GM10266 (cell line): ENCODE results near the gene BTBD10.

ENCODE experiments used
- DNase-seq: peaks from one replicate; pipeline ENCODE4 v3.0.0; 2012; ENCODE audit errors: extremely low spot score
- TF ChIP-seq, protein P1 (sequence below): IDR thresholded peaks from 2 replicates; pipeline ENCODE4 v1.5.1; 2012; ENCODE audit warnings: mild to moderate bottlenecking, low read depth; ENCODE audit not compliant: control insufficient read depth, insufficient read depth; ENCODE audit errors: missing control alignments

Gene BTBD10

DNA sequence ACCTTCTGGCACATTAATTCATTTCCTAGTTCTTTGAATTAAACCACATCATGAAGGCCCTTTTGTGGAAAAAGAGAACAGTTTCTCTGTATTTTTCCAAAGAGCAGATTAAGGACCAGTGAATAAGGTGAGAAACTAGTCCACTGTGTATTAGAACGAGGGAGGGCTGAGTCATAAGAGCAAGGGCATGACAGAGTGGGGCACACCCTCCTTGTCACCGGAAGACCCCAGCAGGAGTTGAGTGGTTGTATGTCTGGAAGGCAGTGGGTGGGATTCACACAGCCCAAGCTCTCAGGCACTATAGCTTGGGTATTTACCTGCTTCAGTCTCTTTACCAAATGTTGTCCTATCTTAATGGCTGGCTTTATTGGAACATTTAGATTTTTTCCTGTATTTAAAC is 98.6 kb downstream of the BTBD10 start:
- DNase-seq = no peak
- TF ChIP-seq, protein P1, sequence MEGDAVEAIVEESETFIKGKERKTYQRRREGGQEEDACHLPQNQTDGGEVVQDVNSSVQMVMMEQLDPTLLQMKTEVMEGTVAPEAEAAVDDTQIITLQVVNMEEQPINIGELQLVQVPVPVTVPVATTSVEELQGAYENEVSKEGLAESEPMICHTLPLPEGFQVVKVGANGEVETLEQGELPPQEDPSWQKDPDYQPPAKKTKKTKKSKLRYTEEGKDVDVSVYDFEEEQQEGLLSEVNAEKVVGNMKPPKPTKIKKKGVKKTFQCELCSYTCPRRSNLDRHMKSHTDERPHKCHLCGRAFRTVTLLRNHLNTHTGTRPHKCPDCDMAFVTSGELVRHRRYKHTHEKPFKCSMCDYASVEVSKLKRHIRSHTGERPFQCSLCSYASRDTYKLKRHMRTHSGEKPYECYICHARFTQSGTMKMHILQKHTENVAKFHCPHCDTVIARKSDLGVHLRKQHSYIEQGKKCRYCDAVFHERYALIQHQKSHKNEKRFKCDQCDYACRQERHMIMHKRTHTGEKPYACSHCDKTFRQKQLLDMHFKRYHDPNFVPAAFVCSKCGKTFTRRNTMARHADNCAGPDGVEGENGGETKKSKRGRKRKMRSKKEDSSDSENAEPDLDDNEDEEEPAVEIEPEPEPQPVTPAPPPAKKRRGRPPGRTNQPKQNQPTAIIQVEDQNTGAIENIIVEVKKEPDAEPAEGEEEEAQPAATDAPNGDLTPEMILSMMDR = no peak

DNA sequence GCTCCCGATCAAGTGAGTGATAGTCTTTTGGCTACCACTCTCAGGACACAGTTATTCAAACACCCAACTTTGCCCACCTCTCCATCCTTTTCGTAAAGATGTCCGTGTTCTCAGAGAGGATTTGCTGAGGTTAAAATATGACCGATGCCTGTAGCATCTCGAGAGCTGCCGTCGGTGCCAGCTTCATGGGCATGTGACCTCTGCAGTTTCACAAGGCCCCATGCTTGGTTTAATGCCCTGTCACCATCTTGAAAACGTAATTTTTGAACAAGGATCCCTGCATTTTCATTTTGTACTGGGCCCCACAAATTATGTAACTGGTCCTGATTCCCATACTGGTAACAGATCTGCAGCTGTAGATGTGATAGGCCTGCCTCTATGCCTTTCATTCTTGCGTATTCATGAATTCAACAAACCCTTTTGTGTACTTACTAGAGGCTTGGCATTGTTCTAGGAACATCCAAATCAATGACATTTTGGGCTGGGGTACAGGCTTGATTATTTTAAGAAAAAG is 100.4 kb downstream of the BTBD10 start:
- TF ChIP-seq, protein P1 = no peak
- DNase-seq = no peak

DNA sequence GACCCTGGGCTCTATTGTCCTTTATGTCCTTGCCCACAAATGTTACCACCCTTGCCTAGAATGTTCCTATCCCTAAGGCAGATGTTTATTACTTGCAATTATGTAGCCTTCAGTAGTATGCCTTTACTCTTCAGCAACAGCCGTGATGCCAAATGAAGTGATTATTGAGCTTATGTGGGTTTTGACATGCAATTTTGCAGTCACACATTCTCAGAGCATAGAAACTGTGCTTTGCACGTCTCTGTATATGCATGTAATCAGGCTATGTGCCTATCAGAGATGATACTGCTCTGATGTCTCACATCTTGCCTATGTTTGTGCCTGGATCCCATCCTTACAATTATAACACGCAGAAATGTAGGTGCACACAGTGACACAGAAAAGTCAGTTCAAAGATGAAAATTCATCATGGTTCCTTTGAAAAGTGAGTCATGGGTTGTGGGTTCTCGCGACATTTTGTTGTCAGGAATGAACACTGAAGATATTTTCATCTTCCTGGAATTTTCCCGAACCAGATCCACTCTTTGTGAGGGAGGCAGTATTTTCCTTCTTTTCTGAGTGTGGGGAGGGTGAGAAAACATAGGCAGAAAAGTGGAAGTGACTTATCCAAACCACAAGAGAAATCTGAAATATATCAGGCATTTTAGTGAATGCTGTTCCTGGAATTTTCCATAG is 104.3 kb downstream of the BTBD10 start:
- TF ChIP-seq, protein P1 = no peak
- DNase-seq = no peak

DNA sequence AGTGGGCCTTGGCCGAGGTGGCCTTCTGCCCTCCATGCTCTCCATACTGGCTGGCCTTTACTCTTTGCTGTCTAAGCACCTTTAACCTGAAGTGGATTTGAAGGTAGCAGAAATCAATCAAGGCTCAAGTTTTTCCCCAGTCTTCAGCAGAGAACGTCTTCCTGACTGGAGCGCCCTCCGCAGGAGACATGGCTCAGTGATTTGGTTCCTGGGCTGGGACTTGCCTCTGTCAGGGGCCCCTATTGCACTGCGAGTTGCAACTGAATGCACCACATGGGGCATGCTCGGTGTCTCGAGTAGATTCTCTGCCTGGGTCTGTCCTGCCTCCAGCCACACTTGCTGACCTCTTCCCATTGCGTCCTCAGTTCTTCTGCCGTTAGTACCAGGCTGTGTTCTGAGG is 105.8 kb downstream of the BTBD10 start:
- DNase-seq = no peak
- TF ChIP-seq, protein P1 = no peak

DNA sequence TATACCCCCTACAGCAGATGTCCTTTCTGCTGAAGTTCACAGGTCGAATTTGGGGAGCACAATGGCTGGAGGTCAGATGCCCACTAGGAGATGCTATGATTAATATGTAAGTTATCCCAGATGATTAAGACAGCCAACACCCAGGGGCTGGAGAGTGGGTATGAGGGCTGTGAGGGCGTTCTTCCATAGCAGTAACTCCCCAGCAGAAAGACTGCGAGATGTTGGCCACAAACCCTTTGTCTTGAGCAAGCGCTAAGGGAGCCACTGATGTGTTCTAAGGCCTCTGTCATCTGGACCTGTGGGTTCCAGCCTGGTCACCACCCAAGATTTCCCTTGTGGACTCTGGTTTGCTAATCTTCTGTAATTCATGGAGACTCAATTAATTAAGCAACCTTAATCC is 107.8 kb downstream of the BTBD10 start:
- TF ChIP-seq, protein P1 = no peak
- no peak for DNase-seq

DNA sequence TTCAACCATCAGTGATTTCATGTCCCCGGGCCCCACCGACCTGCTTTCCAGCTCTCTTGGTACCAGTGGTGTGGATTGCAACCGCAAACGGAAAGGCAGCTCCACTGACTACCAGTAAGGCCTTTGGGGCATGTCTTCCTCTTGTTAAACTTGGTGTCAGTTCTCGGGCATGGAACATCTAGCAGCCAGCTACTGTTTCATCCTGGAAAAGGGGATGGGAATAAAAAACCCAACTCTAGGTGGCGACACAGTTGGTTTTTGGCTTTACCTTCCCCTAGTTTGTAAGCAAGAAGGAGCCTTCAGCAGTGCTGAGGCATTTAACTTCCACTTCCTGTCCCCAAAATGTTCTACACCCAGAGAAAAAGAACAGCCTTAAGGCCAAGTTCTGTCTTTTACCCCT is 108.7 kb downstream of the BTBD10 start:
- TF ChIP-seq, protein P1 = no peak
- no peak for DNase-seq

DNA sequence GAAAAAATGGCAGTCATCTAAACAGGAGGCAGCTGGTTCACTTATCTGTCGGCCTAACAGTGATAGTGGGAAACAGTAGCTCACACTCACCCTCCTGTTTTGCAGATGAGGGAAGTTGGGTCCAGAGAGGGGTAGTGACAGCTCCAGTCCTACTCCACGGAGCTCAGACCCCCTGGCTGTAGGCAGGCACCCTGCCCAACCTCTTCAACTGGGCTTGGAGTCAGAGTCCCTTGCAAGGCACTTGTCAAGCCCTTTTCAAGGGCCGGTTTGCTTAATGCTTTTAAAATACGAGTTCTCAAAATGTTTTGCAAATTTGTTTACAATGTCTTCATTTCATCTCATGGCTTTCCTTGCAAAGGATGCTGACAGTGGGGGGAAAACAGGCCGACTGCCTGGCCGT is 110.3 kb downstream of the BTBD10 start:
- DNase-seq = no peak
- TF ChIP-seq, protein P1 = no peak
